B cell (primary cell): ENCODE results near the gene SDK1. TPM values are rescaled to one million over a fixed set of nuclear protein-coding genes. Genes with fewer than 3 reads are reported as not detected.

Experiments used
- ATAC-seq: fragments of 200-7000 bp; cut with Tn5 transposase; one replicate; pipeline ENCODE4 v1.10.0; 2021; ENCODE audit warnings: low read depth, mild to moderate bottlenecking, moderate number of reproducible peaks, moderate library complexity
- CTCF ChIA-PET: fragments of 350-600 bp; sonication (Branson Sonifier 250); formaldehyde crosslinking; loops from one replicate; lab custom pipeline; 2021; ENCODE audit warnings: antibody characterized with exemption, inconsistent platforms; lab: Charles Lee
- POLR2A ChIA-PET: fragments of 350-600 bp; sonication (Branson Sonifier 250); formaldehyde crosslinking; loops from one replicate; lab custom pipeline; 2021; ENCODE audit warnings: antibody characterized with exemption; lab: Charles Lee
- DNase-seq: peaks from one replicate; pipeline ENCODE4 v3.0.0; 2013
- H2AFZ ChIP-seq: 2 replicates; pipeline ENCODE4 v1.6.1; 2012; ENCODE audit warnings: mild to moderate bottlenecking, low read depth, low read length; ENCODE audit not compliant: insufficient read depth, poor library complexity, severe bottlenecking
- H3K27ac ChIP-seq, 2 donors: 1 replicate in 1 of 2; 2 replicates in 1 of 2; pipeline ENCODE4 v1.5.1; 2012 to 2013; ENCODE audit warnings: low read length in 2 of 2, mild to moderate bottlenecking in 2 of 2, moderate library complexity in 1 of 2
- H3K27me3 ChIP-seq, 4 experiments: fragments of 200-600 bp in 1 of 4; sonication (generic) in 1 of 4; replicated peaks in 1 of 4; 1 replicate in 2 of 4; 2 replicates in 2 of 4; pipeline versions ENCODE4 v1.6.1 to v1.7.0; 2013 to 2016; ENCODE audit warnings: low read length in 3 of 4, mild to moderate bottlenecking in 2 of 4, mixed read lengths in 1 of 4, moderate library complexity in 1 of 4; ENCODE audit not compliant: insufficient read depth in 4 of 4, control insufficient read depth in 3 of 4; ENCODE audit errors: control extremely low read depth in 1 of 4
- H3K36me3 ChIP-seq, 2 experiments: replicated peaks in 1 of 2; 1 replicate in 1 of 2; 2 replicates in 1 of 2; pipeline versions ENCODE4 v1.6.1 to v1.7.1; 2013; ENCODE audit warnings: low read length in 1 of 2; ENCODE audit not compliant: insufficient read depth in 2 of 2, control insufficient read depth in 1 of 2; ENCODE audit errors: control extremely low read depth in 1 of 2, extremely low read depth in 1 of 2
- H3K4me1 ChIP-seq, 2 donors: fragments of 200-600 bp in 1 of 2; sonication (generic) in 1 of 2; 1 replicate in 1 of 2; 2 replicates in 1 of 2; pipeline versions ENCODE4 v1.5.1 to v1.6.1; 2013 to 2017; ENCODE audit warnings: low read length in 2 of 2; ENCODE audit not compliant: control insufficient read depth in 2 of 2, insufficient read depth in 2 of 2
- H3K4me2 ChIP-seq: replicated peaks from 2 replicates; pipeline ENCODE3; 2012; ENCODE audit warnings: mild to moderate bottlenecking, low read depth, low read length; ENCODE audit not compliant: poor library complexity, severe bottlenecking
- H3K4me3 ChIP-seq, 5 experiments: fragments of 200-600 bp in 1 of 5; sonication (generic) in 1 of 5; 1 replicate in 3 of 5; 2 replicates in 2 of 5; pipeline versions ENCODE4 v1.5.1 to v1.7.0; 2011 to 2016; ENCODE audit warnings: low read length in 4 of 5, mild to moderate bottlenecking in 4 of 5, low read depth in 2 of 5, control low read depth in 1 of 5, moderate library complexity in 1 of 5; ENCODE audit not compliant: insufficient read depth in 1 of 5; ENCODE audit errors: control extremely low read depth in 1 of 5, extremely low read depth in 1 of 5
- H3K79me2 ChIP-seq: fragments of 200-600 bp; sonication (generic); one replicate; pipeline ENCODE4 v1.6.0; 2016; ENCODE audit warnings: low read length; ENCODE audit not compliant: control insufficient read depth, insufficient read depth
- H3K9ac ChIP-seq: fragments of 200-600 bp; sonication (generic); 2 replicates; pipeline ENCODE4 v1.6.1; 2017; ENCODE audit warnings: mild to moderate bottlenecking, low read length, moderate library complexity
- H3K9me3 ChIP-seq, 3 donors: one replicate each; pipeline versions ENCODE4 v1.6.1 to v1.7.1; 2013; ENCODE audit warnings: low read length in 2 of 3; ENCODE audit not compliant: control insufficient read depth in 2 of 3, insufficient read depth in 1 of 3; ENCODE audit errors: control extremely low read depth in 1 of 3
- H4K20me1 ChIP-seq: 2 replicates; pipeline ENCODE4 v1.6.0; 2012; ENCODE audit warnings: mild to moderate bottlenecking, low read length; ENCODE audit not compliant: insufficient read depth, control insufficient read depth, poor library complexity, severe bottlenecking
- H3K27ac Mint-ChIP-seq: one replicate; pipeline ENCODE4 v1.8.0; 2021; ENCODE audit warnings: mixed read lengths
- H3K27me3 Mint-ChIP-seq: one replicate; pipeline ENCODE4 v1.8.0; 2021; ENCODE audit warnings: mixed read lengths
- H3K4me1 Mint-ChIP-seq: one replicate; pipeline ENCODE4 v1.8.0; 2021; ENCODE audit warnings: mixed read lengths
- H3K4me3 Mint-ChIP-seq: one replicate; pipeline ENCODE4 v1.8.0; 2021; ENCODE audit warnings: mixed read lengths
- H3K9me3 Mint-ChIP-seq: one replicate; pipeline ENCODE4 v1.8.0; 2022; ENCODE audit warnings: mixed read lengths; ENCODE audit not compliant: insufficient read depth
- CTCF ChIP-seq: fragments of 200-600 bp; IDR thresholded peaks from one replicate; pipeline ENCODE4 v1.8.0; 2022; ENCODE audit warnings: antibody characterized with exemption, mild to moderate bottlenecking
- EZH2 ChIP-seq: IDR thresholded peaks from 2 replicates; pipeline ENCODE4 v1.6.1; 2012; ENCODE audit warnings: borderline replicate concordance, low read depth, mild to moderate bottlenecking, moderate library complexity, low read length; ENCODE audit not compliant: insufficient read depth, poor library complexity, severe bottlenecking
- WGBS: methylation state at CpG from one replicate; pipeline ENCODE4 v1.1.5; 2013; ENCODE audit warnings: missing lambda C conversion rate; ENCODE audit not compliant: insufficient coverage; 5-methylcytosine and 5-hydroxymethylcytosine counted together
- intact Hi-C: fragments of 100-400 bp; cut with micrococcal nuclease; formaldehyde crosslinking; loops from one replicate; pipeline ENCODE4 v1.10.0; 2022
- polyA plus RNA-seq: library from polyadenylated mRNA; depleted of rRNA; stranded (reverse); fragments of >200 nt; gene quantifications from 2 replicates; pipeline ENCODE4 v1.2.3, GENCODE V29; 2012
- total RNA-seq, 2 donors: library from RNA; stranded (reverse); fragments of 120-200 nt in 1 of 2; gene quantifications; 1 replicate in 1 of 2; 2 replicates in 1 of 2; pipeline versions ENCODE4 v1.2.3 to v1.2.4, GENCODE V29; 2013 to 2022

SDK1 gene
- total and polyA plus RNA-seq, 2 donors (not counting 1 experiment from before 2014, with no cell fraction given) = 0.73 to 2.0 TPM

- H3K4me1 Mint-ChIP-seq = no peaks in the 10 kb centered on the region
- H3K27ac Mint-ChIP-seq = no peak overlapping the region
- no peak for DNase-seq
- 90% methylated on average over 17 of the region's 18 CpGs for WGBS
- POLR2A ChIA-PET = no interaction called here
- no peaks in the 10 kb centered on the region for H3K9me3 Mint-ChIP-seq
- Histone ChIP-seq H3K27me3 (peaks cover 0 to 3% (median 1%) of the 10 kb centered on the region in 4 experiments), H3K4me3 (no peak overlapping the region), H3K9ac (no peak overlapping the region), H4K20me1 (no peaks in the 10 kb centered on the region), H3K4me1 (no peaks in the 10 kb centered on the region), H3K79me2 (no peaks in the 10 kb centered on the region), H3K4me2 (no peak overlapping the region), H3K27ac (no peak overlapping the region), H3K9me3 (no peaks in the 10 kb centered on the region), H2AFZ (no peak overlapping the region), H3K36me3 (no peaks in the 10 kb centered on the region)
- ATAC-seq = no peak
- TF ChIP-seq EZH2 = no peak
- intact Hi-C loops = no loop called here
- peaks cover 40% of the 10 kb centered on the region for H3K27me3 Mint-ChIP-seq
- no peak overlapping the region for H3K4me3 Mint-ChIP-seq
- CTCF ChIA-PET = no interaction called here
Measured at GRCh38 chr7:3378390-3379150, 77.5 kb downstream of the SDK1 start.

GRCh38 chr7:3380034-3380433 lies 79.0 kb downstream of the SDK1 start:
- no peaks in the 10 kb centered on the region for H3K4me1 Mint-ChIP-seq
- H4K20me1 ChIP-seq = no peaks in the 10 kb centered on the region
- no peak overlapping the region for H3K9ac ChIP-seq
- H3K27ac Mint-ChIP-seq = no peak overlapping the region
- H3K27ac ChIP-seq = no peak overlapping the region
- H2AFZ ChIP-seq = no peak overlapping the region
- CTCF ChIA-PET = interaction anchor here (1.1 kb wide), 1 partner anchor 10 kb away, joined by 3 read pairs; no protein-coding TSS in a partner anchor
- POLR2A ChIA-PET = no interaction called here
- H3K9me3 ChIP-seq = no peaks in the 10 kb centered on the region
- DNase-seq = no peak
- H3K4me3 ChIP-seq = no peak overlapping the region
- H3K4me3 Mint-ChIP-seq = no peak overlapping the region
- WGBS = no CpG with 5 or more reads among the region's 4 CpGs
- no peaks in the 10 kb centered on the region for H3K4me1 ChIP-seq
- no peaks in the 10 kb centered on the region for H3K79me2 ChIP-seq
- TF ChIP-seq CTCF (no peak), EZH2 (no peak)
- no peaks in the 10 kb centered on the region for H3K36me3 ChIP-seq
- intact Hi-C loops = no loop called here
- no peaks in the 10 kb centered on the region for H3K9me3 Mint-ChIP-seq
- no peak for ATAC-seq
- H3K4me2 ChIP-seq = no peak overlapping the region
- peaks cover 31% of the 10 kb centered on the region for H3K27me3 Mint-ChIP-seq
- H3K27me3 ChIP-seq = peaks cover 0 to 3% (median 1%) of the 10 kb centered on the region in 4 experiments
